Measurements from ENCODE around the gene TMC4. TPM values are rescaled to one million over a fixed set of nuclear protein-coding genes. Genes with fewer than 3 reads are reported as not detected.
"Not testable (repeated sequence)": the region's sequence is repeated elsewhere in the genome, so short reads cannot be mapped to it uniquely, and the experiment has no call there.

The TMC4 gene
- total RNA-seq (29.4 and 40.3 TPM in 2 replicates), polyA plus RNA-seq (94.4 and 101 TPM in 2 replicates)

GRCh38 chr19:54172471-54173358, at the start of gene TMC4:
TMC4 (minus strand) TSS chr19:54173160; CDS start chr19:54173117, 43 bp downstream.
- no peaks in the 10 kb centered on the region for H3K79me2 ChIP-seq
- no peaks in the 10 kb centered on the region for H3K27me3 ChIP-seq
- 21% methylated on average over 6 of the region's 13 CpGs for WGBS (ENCODE audit: low lambda C conversion rate, missing lambda C conversion rate)
- H3K36me3 ChIP-seq (replicated peaks; ENCODE audit: insufficient read depth, low read depth) = no peaks in the 10 kb centered on the region
- TF ChIP-seq CTCF (IDR thresholded peaks at IDR 0.05; ENCODE audit: poor library complexity) (peak; percentile 42), EZH2 (IDR thresholded peaks at IDR 0.05; ENCODE audit: borderline replicate concordance) (no peak)
- H3K9me2 ChIP-seq (replicated peaks; ENCODE audit: insufficient read depth) = no peaks in the 10 kb centered on the region
- H3K27ac ChIP-seq = peak within 1 kb of the TSS; percentile 98
- H3K4me3 ChIP-seq = peak within 1 kb of the TSS; percentile 32
- peak; percentile 93 for DNase-seq (ENCODE audit: low spot score)
- no peaks in the 10 kb centered on the region for H3K9me3 ChIP-seq (ENCODE audit: low read depth)
- H3K4me2 ChIP-seq = peak within 1 kb of the TSS; percentile 75
- no peaks in the 10 kb centered on the region for H3K4me1 ChIP-seq (ENCODE audit: insufficient read depth)
- H4K20me1 ChIP-seq (ENCODE audit: insufficient read depth, poor library complexity, severe bottlenecking) = no peaks in the 10 kb centered on the region
- H2AFZ ChIP-seq = no peak within 1 kb of the TSS

GRCh38 chr19:54221947-54222346, 49.0 kb upstream of the TMC4 start:
- not testable (repeated sequence) for H3K27me3 ChIP-seq; H3K79me2 ChIP-seq; H3K36me3 ChIP-seq (replicated peaks; ENCODE audit: insufficient read depth, low read depth); H3K27ac ChIP-seq; DNase-seq (ENCODE audit: low spot score); H3K4me2 ChIP-seq; H2AFZ ChIP-seq; H4K20me1 ChIP-seq (ENCODE audit: insufficient read depth, poor library complexity, severe bottlenecking); H3K9me3 ChIP-seq (ENCODE audit: low read depth); H3K9me2 ChIP-seq (replicated peaks; ENCODE audit: insufficient read depth); H3K4me1 ChIP-seq (ENCODE audit: insufficient read depth); H3K4me3 ChIP-seq
- 91% methylated on average over 5 of the region's 7 CpGs for WGBS (ENCODE audit: low lambda C conversion rate, missing lambda C conversion rate)

GRCh38 chr19:54219702-54220101, 46.7 kb upstream of the TMC4 start:
- H3K4me1 ChIP-seq (ENCODE audit: insufficient read depth); H3K9me3 ChIP-seq (ENCODE audit: low read depth); H3K27me3 ChIP-seq; H3K9me2 ChIP-seq (replicated peaks; ENCODE audit: insufficient read depth); H3K4me3 ChIP-seq; H3K36me3 ChIP-seq (replicated peaks; ENCODE audit: insufficient read depth, low read depth); H3K27ac ChIP-seq; DNase-seq (ENCODE audit: low spot score); H2AFZ ChIP-seq; H3K4me2 ChIP-seq; H4K20me1 ChIP-seq (ENCODE audit: insufficient read depth, poor library complexity, severe bottlenecking); H3K79me2 ChIP-seq: not testable (repeated sequence)
- 91% methylated on average over 5 of the region's 5 CpGs for WGBS (ENCODE audit: low lambda C conversion rate, missing lambda C conversion rate)

GRCh38 chr19:54218960-54219661, 46.2 kb upstream of the TMC4 start:
- Histone ChIP-seq H3K4me2 (no peak overlapping the region), H3K27me3 (no peaks in the 10 kb centered on the region), H3K4me1 (ENCODE audit: insufficient read depth) (no peaks in the 10 kb centered on the region), H3K4me3 (no peak overlapping the region), H3K9me3 (ENCODE audit: low read depth) (no peaks in the 10 kb centered on the region), H3K79me2 (no peaks in the 10 kb centered on the region), H3K27ac (no peak overlapping the region), H3K36me3 (replicated peaks; ENCODE audit: insufficient read depth, low read depth) (no peaks in the 10 kb centered on the region), H3K9me2 (replicated peaks; ENCODE audit: insufficient read depth) (no peaks in the 10 kb centered on the region), H2AFZ (no peak overlapping the region), H4K20me1 (ENCODE audit: insufficient read depth, poor library complexity, severe bottlenecking) (no peaks in the 10 kb centered on the region)
- TF ChIP-seq EZH2phosphoT487 (IDR thresholded peaks at IDR 0.05; ENCODE audit: low read depth, severe bottlenecking, unreplicated experiment) (no peak), CTCF (IDR thresholded peaks at IDR 0.05; ENCODE audit: poor library complexity) (no peak), EZH2 (IDR thresholded peaks at IDR 0.05; ENCODE audit: borderline replicate concordance) (no peak)
- DNase-seq (ENCODE audit: low spot score) = no peak
- WGBS (ENCODE audit: low lambda C conversion rate, missing lambda C conversion rate) = 96% methylated on average over 27 of the region's 27 CpGs

Data from hepatocyte (in vitro differentiated cells).